Endodermal cell (in vitro differentiated cells): ENCODE data around the gene TEP1. TPM values are rescaled to one million over a fixed set of nuclear protein-coding genes. Genes with fewer than 3 reads are reported as not detected.

Experiments
- DNase-seq: peaks from one replicate; pipeline ENCODE4 v3.0.0-alpha.2; 2017
- H3K27ac ChIP-seq: 2 replicates; pipeline ENCODE4 v1.5.1; 2013; ENCODE audit warnings: mild to moderate bottlenecking, low read depth, low read length, moderate library complexity
- H3K27me3 ChIP-seq: 2 replicates; pipeline ENCODE4 v1.6.1; 2013; ENCODE audit warnings: mild to moderate bottlenecking, low read length, moderate library complexity; ENCODE audit not compliant: insufficient read depth, control insufficient read depth, poor library complexity, severe bottlenecking
- H3K36me3 ChIP-seq: 2 replicates; pipeline ENCODE4 v1.7.0; 2013; ENCODE audit warnings: mild to moderate bottlenecking, low read length, moderate library complexity; ENCODE audit not compliant: control insufficient read depth, insufficient read depth
- H3K4me1 ChIP-seq: one replicate; pipeline ENCODE4 v1.7.0; 2013; ENCODE audit warnings: low read length; ENCODE audit not compliant: control insufficient read depth, insufficient read depth
- H3K4me3 ChIP-seq: 2 replicates; pipeline ENCODE4 v1.5.1; 2013; ENCODE audit warnings: mild to moderate bottlenecking, low read length, moderate library complexity
- H3K9ac ChIP-seq: 2 replicates; pipeline ENCODE4 v1.6.1; 2013; ENCODE audit warnings: mild to moderate bottlenecking, low read length, moderate library complexity; ENCODE audit not compliant: poor library complexity, severe bottlenecking; ENCODE audit errors: extremely low read depth
- H3K9me3 ChIP-seq: 2 replicates; pipeline ENCODE4 v1.6.1; 2013; ENCODE audit warnings: mild to moderate bottlenecking, low read length, moderate library complexity; ENCODE audit not compliant: control insufficient read depth
- H3K27ac Mint-ChIP-seq: 2 replicates; pipeline ENCODE4 v1.8.0; 2020; ENCODE audit warnings: mixed read lengths
- H3K27me3 Mint-ChIP-seq: 2 replicates; pipeline ENCODE4 v1.8.0; 2021; ENCODE audit warnings: mild to moderate bottlenecking, mixed read lengths; ENCODE audit not compliant: insufficient read depth
- H3K36me3 Mint-ChIP-seq: 2 replicates; pipeline ENCODE4 v1.8.0; 2020; ENCODE audit warnings: low read depth, mixed read lengths
- H3K4me1 Mint-ChIP-seq: 2 replicates; pipeline ENCODE4 v1.8.0; 2020; ENCODE audit warnings: mixed read lengths
- H3K4me3 Mint-ChIP-seq: 2 replicates; pipeline ENCODE4 v1.8.0; 2020; ENCODE audit warnings: mild to moderate bottlenecking, moderate library complexity, mixed read lengths
- H3K9me3 Mint-ChIP-seq: 2 replicates; pipeline ENCODE4 v1.8.0; 2020; ENCODE audit warnings: mild to moderate bottlenecking, mixed read lengths
- CTCF ChIP-seq: fragments of 200-600 bp; sonication (generic); conservative IDR thresholded peaks from 2 replicates; pipeline ENCODE4 v1.5.0; 2021; ENCODE audit warnings: antibody characterized with exemption, mild to moderate bottlenecking
- WGBS, 2 experiments: methylation state at CpG; one replicate each; pipeline versions ENCODE4 v1.1.5 to v1.1.7; 2013; ENCODE audit warnings: missing lambda C conversion rate in 2 of 2, mixed read lengths in 1 of 2; ENCODE audit not compliant: insufficient coverage in 1 of 2, insufficient read length in 1 of 2; 5-methylcytosine and 5-hydroxymethylcytosine counted together
- total RNA-seq, 2 donors: library from RNA; stranded (reverse); fragmentation: NEBNext Ultra II Directional in 1 of 2; extraction: Animal tissue kit (Norgen Biotek cat#: 25700) in 1 of 2; gene quantifications; 2 replicates in 1 of 2; 3 replicates in 1 of 2; pipeline ENCODE4 v1.2.1, GENCODE V29; 2021

Gene TEP1
- total RNA-seq, 2 donors from 2014 or later, result 33.8 to 34.0 TPM

- no peaks in the 10 kb centered on the region for H3K9me3 ChIP-seq
- peaks cover 2% of the 10 kb centered on the region for H3K27me3 Mint-ChIP-seq
- peak overlapping the region; percentile 73 for H3K4me3 Mint-ChIP-seq
- peak overlapping the region; percentile 54 for H3K9ac ChIP-seq
- H3K4me1 Mint-ChIP-seq, result peaks cover 11% of the 10 kb centered on the region
- H3K4me1 ChIP-seq, result peaks cover 6% of the 10 kb centered on the region
- H3K4me3 ChIP-seq, result peak overlapping the region; percentile 92
- WGBS, 2 experiments, result 7 to 9% methylated on average over 16 to 32 of the region's 32 CpGs
- peaks cover 43% of the 10 kb centered on the region for H3K36me3 ChIP-seq
- peaks cover 3% of the 10 kb centered on the region for H3K9me3 Mint-ChIP-seq
- peak; percentile 80 for DNase-seq
- peaks cover 20% of the 10 kb centered on the region for H3K36me3 Mint-ChIP-seq
- no peak for TF ChIP-seq CTCF
- peak overlapping the region; percentile 78 for H3K27ac ChIP-seq
- H3K27ac Mint-ChIP-seq, result peak overlapping the region; percentile 85
- no peaks in the 10 kb centered on the region for H3K27me3 ChIP-seq
Measured at GRCh38 chr14:20460458-20461224, 47.3 kb upstream of the TEP1 start.

- H3K27ac ChIP-seq, result no peak overlapping the region
- peak overlapping the region; percentile 70 for H3K27ac Mint-ChIP-seq
Measured at GRCh38 chr14:20458031-20458789, 44.9 kb upstream of the TEP1 start.

GRCh38 chr14:20456971-20457370, 43.7 kb upstream of the TEP1 start:
- no peak overlapping the region for H3K9ac ChIP-seq
- peaks cover 11% of the 10 kb centered on the region for H3K4me1 Mint-ChIP-seq
- H3K27ac Mint-ChIP-seq, result no peak overlapping the region
- H3K27ac ChIP-seq, result peak overlapping the region; percentile 0
- H3K4me3 Mint-ChIP-seq, result no peak overlapping the region
- peaks cover 54% of the 10 kb centered on the region for H3K36me3 ChIP-seq
- TF ChIP-seq CTCF, result no peak
- no peaks in the 10 kb centered on the region for H3K27me3 Mint-ChIP-seq
- H3K9me3 Mint-ChIP-seq, result peaks cover 3% of the 10 kb centered on the region
- peaks cover 28% of the 10 kb centered on the region for H3K36me3 Mint-ChIP-seq
- no peaks in the 10 kb centered on the region for H3K9me3 ChIP-seq
- H3K27me3 ChIP-seq, result no peaks in the 10 kb centered on the region
- no peak for DNase-seq
- peak overlapping the region; percentile 96 for H3K4me3 ChIP-seq
- 95 to 96% methylated on average over 10 to 13 of the region's 13 CpGs for WGBS, 2 experiments
- H3K4me1 ChIP-seq, result peaks cover 6% of the 10 kb centered on the region

More at GRCh38 chr14:20458031-20458789, 44.9 kb upstream of the TEP1 start:
- no peaks in the 10 kb centered on the region for H3K27me3 Mint-ChIP-seq
- Histone ChIP-seq H3K4me3 (no peak overlapping the region), H3K9ac (no peak overlapping the region), H3K4me1 (peaks cover 6% of the 10 kb centered on the region), H3K9me3 (no peaks in the 10 kb centered on the region), H3K36me3 (peaks cover 43% of the 10 kb centered on the region), H3K27me3 (no peaks in the 10 kb centered on the region)
- DNase-seq, result peak; percentile 55
- peaks cover 11% of the 10 kb centered on the region for H3K4me1 Mint-ChIP-seq
- 94 to 96% methylated on average over 4 to 8 of the region's 8 CpGs for WGBS, 2 experiments
- peaks cover 3% of the 10 kb centered on the region for H3K9me3 Mint-ChIP-seq
- TF ChIP-seq CTCF, result no peak
- H3K36me3 Mint-ChIP-seq, result peaks cover 20% of the 10 kb centered on the region
- H3K4me3 Mint-ChIP-seq, result no peak overlapping the region
